ENCODE data around the gene SCNM1. TPM values are rescaled to one million over a fixed set of nuclear protein-coding genes. Genes with fewer than 3 reads are reported as not detected.
A peak's percentile ranks its signal among the peaks of the same experiment; 100 is the strongest.
"Not testable (repeated sequence)": the region's sequence is repeated elsewhere in the genome, so short reads cannot be mapped to it uniquely, and the experiment has no call there.

SCNM1 gene
- total and polyA plus RNA-seq, 11 donors, result 11.5 to 44.4 (median 18.4) TPM

GRCh38 chr1:151193304-151193703, 27.4 kb downstream of the SCNM1 start:
- intact Hi-C loops (cut with DNase I), result loop anchor here in 5 of 10 donors (5.0 to 10.0 kb wide), 4 partner anchors 59 to 211 kb away; partner anchors contain the start of genes PSMD4 (in 2 of the 5) and RFX5 (in 1 of the 5)
- Histone ChIP-seq H3K4me1 (peaks cover 0 to 34% (median 21%) of the 10 kb centered on the region in 12 donors), H3K27ac (no peak overlapping the region), H3K36me3 (no peaks in the 10 kb centered on the region), H3K27me3 (no peaks in the 10 kb centered on the region), H3K4me3 (no peak overlapping the region), H3K9me3 (no peaks in the 10 kb centered on the region)
- ATAC-seq (no peak), DNase-seq (no peak)
- 68 to 82% (median 73%) methylated on average over 6 of the region's 6 CpGs for WGBS, 4 donors
- TF ChIP-seq CTCF (IDR thresholded peaks at IDR 0.05), result no peak
- no peak for TF ChIP-seq POLR2A (IDR thresholded peaks at IDR 0.05)

GRCh38 chr1:151193856-151194255, 27.9 kb downstream of the SCNM1 start:
- TF ChIP-seq POLR2A (IDR thresholded peaks at IDR 0.05) (no peak), CTCF (IDR thresholded peaks at IDR 0.05) (no peak)

DNA sequence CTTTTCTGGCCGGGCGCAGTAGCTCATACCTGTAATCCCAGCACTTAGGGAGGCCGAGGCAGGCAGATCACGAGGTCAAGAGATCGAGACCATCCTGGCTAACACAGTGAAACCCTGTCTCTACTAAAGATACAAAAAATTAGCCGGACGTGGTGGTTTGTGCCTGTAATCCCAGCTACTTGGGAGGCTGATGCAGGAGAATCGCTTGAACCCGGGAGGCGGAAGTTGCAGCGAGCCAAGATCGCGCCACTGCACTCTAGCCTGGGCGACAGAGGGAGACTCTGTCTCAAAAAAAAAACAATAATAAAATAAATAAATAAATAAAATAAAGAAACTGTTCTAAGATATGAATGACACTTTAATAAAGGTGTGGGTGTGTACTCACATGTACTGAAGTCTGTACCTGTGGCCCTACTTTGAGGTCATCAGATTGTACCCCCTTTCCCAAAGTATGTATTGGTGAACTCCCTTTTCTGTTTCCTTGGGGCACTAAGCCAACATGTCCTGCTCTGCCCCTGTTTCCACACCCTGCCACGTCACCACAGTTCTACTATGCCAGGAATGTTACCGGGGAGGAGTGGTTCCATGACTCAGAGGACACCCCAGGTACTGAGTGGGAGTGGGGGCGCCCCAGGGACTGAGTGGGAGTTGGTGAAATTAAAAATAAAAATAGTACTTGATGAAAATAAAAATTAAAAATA, 29.1 kb downstream of the SCNM1 start:
- ATAC-seq (peak in 3 of 4 donors; percentile 15 to 33 (median 27)), DNase-seq (peak in 4 of 5 donors; percentile 56 to 81 (median 63))
- Histone ChIP-seq H3K4me1 (peaks cover 0 to 29% (median 15%) of the 10 kb centered on the region in 12 donors), H3K4me3 (peak overlapping the region in 3 of 12 donors; percentile 4 to 22 (median 7)), H3K27ac (peak overlapping the region in 6 of 12 donors; percentile 2 to 73 (median 55))
- H3K9me3 ChIP-seq, H3K27me3 ChIP-seq, H3K36me3 ChIP-seq: not testable (repeated sequence)
- intact Hi-C loops (cut with DNase I), result loop anchor here in 7 of 10 donors (5.0 to 10.0 kb wide), 5 partner anchors 57 to 210 kb away; partner anchors contain the start of genes PSMD4 (in 4 of the 7) and RFX5 (in 1 of the 7)
- 63 to 74% (median 68%) methylated on average over 17 of the region's 17 CpGs for WGBS, 4 donors

More at GRCh38 chr1:151193856-151194255, 27.9 kb downstream of the SCNM1 start:
- H3K4me3 ChIP-seq, result no peak overlapping the region
- no peak overlapping the region for H3K27ac ChIP-seq
- no peaks in the 10 kb centered on the region for H3K9me3 ChIP-seq
- H3K27me3 ChIP-seq, result no peaks in the 10 kb centered on the region
- intact Hi-C loops (cut with DNase I), result loop anchor here in 5 of 10 donors (5.0 to 10.0 kb wide), 4 partner anchors 58 to 211 kb away; partner anchors contain the start of genes PSMD4 (in 2 of the 5) and RFX5 (in 1 of the 5)
- WGBS, 4 donors, result 77 to 84% (median 80%) methylated on average over 1 of the region's 1 CpG
- peaks cover 0 to 28% (median 15%) of the 10 kb centered on the region in 12 donors for H3K4me1 ChIP-seq
- H3K36me3 ChIP-seq, result no peaks in the 10 kb centered on the region
- ATAC-seq (no peak), DNase-seq (no peak)

- no peaks in the 10 kb centered on the region for H3K9me3 ChIP-seq
- 39 to 45% (median 41%) methylated on average over 14 of the region's 14 CpGs for WGBS, 4 donors
- intact Hi-C loops (cut with DNase I), result loop anchor here in 8 of 10 donors (1.0 to 10.0 kb wide), 8 partner anchors 55 to 208 kb away; partner anchors contain the start of genes PSMD4 (in 3 of the 8) and RFX5 (in 1 of the 8)
- peaks cover 0 to 35% (median 26%) of the 10 kb centered on the region in 12 donors for H3K4me1 ChIP-seq
- no peaks in the 10 kb centered on the region for H3K36me3 ChIP-seq
- TF ChIP-seq CTCF (IDR thresholded peaks at IDR 0.05) (peak; percentile 33 to 71 (median 54)), POLR2A (IDR thresholded peaks at IDR 0.05) (no peak)
- peak overlapping the region in 5 of 12 donors; percentile 1 to 36 (median 7) for H3K4me3 ChIP-seq
- no peaks in the 10 kb centered on the region for H3K27me3 ChIP-seq
- ATAC-seq (peak in 2 of 4 donors; percentile 8 to 16), DNase-seq (peak in 4 of 5 donors; percentile 57 to 69 (median 64))
- H3K27ac ChIP-seq, result peak overlapping the region in 10 of 12 donors; percentile 28 to 73 (median 50)
These were observed 30.4 kb downstream of the SCNM1 start for GRCh38 chr1:151196292-151196800.

Measured in heart left ventricle (tissue), 16 donors.